ENCODE measurements around the gene TP53I11.

DNA sequence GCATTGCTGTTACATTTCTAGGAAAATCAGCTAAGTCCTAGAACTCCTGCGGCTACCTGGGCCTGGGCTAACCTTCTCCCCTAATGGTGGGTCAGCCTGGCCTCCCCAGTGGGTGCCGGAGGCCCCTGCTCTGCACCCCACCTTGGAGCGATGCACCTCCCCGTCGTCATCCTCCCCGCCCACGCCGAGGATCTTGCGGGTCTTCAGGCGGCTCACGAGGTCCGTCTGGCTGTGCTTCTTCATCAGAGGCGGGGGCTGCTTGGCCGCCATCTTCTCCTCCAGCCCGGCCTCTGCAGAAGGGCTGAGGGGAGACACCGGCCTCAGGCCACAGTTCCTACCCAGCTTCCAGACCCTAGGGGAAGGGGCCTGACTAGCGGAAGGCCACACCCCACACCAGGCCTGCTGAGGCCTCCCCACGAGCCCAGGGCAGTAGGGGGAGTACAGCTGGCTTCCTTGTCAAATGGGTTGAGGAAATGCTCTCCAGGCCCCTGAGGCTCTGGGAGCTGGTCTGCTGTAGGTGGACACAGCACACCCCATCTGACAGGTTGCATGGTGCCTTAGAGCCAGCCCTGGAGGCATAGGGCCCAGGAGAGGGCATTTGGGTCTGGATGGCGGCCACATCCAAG lies 12.5 kb downstream of the TP53I11 start:
- no peak for TF ChIP-seq EZH2 (IDR thresholded peaks at IDR 0.05; ENCODE audit: borderline replicate concordance, low read length)
- TF ChIP-seq, protein P1, sequence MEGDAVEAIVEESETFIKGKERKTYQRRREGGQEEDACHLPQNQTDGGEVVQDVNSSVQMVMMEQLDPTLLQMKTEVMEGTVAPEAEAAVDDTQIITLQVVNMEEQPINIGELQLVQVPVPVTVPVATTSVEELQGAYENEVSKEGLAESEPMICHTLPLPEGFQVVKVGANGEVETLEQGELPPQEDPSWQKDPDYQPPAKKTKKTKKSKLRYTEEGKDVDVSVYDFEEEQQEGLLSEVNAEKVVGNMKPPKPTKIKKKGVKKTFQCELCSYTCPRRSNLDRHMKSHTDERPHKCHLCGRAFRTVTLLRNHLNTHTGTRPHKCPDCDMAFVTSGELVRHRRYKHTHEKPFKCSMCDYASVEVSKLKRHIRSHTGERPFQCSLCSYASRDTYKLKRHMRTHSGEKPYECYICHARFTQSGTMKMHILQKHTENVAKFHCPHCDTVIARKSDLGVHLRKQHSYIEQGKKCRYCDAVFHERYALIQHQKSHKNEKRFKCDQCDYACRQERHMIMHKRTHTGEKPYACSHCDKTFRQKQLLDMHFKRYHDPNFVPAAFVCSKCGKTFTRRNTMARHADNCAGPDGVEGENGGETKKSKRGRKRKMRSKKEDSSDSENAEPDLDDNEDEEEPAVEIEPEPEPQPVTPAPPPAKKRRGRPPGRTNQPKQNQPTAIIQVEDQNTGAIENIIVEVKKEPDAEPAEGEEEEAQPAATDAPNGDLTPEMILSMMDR (conservative IDR thresholded peaks at IDR 0.05 in 1 of 2, IDR thresholded peaks at IDR 0.05 in 1 of 2; ENCODE audit: extremely low read depth in 1 of 2, insufficient read depth in 1 of 2, low read depth in 1 of 2, low read length in 2 of 2) = no peak

Measured in mammary epithelial cell (primary cell).